Hepatic stellate cell (primary cell): ENCODE results near the gene GSTO1.
A peak's percentile ranks its signal among the peaks of the same experiment; 100 is the strongest.

Experiments
- DNase-seq: peaks from one replicate; pipeline ENCODE4 v3.0.0; 2011; ENCODE audit warnings: low spot score

GSTO1 gene

GRCh38 chr10:104303594-104304355, 49.1 kb downstream of the GSTO1 start:
- no peak for DNase-seq

GRCh38 chr10:104304356-104304745, 49.7 kb downstream of the GSTO1 start:
- DNase-seq = no peak

GRCh38 chr10:104304927-104305326, 50.2 kb downstream of the GSTO1 start:
- no peak for DNase-seq

GRCh38 chr10:104306897-104307296, 52.2 kb downstream of the GSTO1 start:
- DNase-seq = no peak

- DNase-seq = no peak
Measured at GRCh38 chr10:104307576-104308438, 53.1 kb downstream of the GSTO1 start.

GRCh38 chr10:104308439-104308903, 53.8 kb downstream of the GSTO1 start:
- no peak for DNase-seq

GRCh38 chr10:104309980-104310978, 55.6 kb downstream of the GSTO1 start:
- DNase-seq = peak; percentile 91

GRCh38 chr10:104311184-104311720, 56.6 kb downstream of the GSTO1 start:
- DNase-seq = no peak

GRCh38 chr10:104314591-104315485, 60.1 kb downstream of the GSTO1 start:
- DNase-seq = no peak

- DNase-seq = no peak
Measured at GRCh38 chr10:104315486-104315921, 60.8 kb downstream of the GSTO1 start.

GRCh38 chr10:104316321-104317099, 61.8 kb downstream of the GSTO1 start:
- DNase-seq = no peak
